ENCODE results near the gene MVB12B. TPM values are rescaled to one million over a fixed set of nuclear protein-coding genes. Genes with fewer than 3 reads are reported as not detected.

Gene MVB12B
- total RNA-seq, 4 donors from 2014 or later, result 8.5 to 13.0 (median 10.5) TPM

GRCh38 chr9:126472198-126472947 lies 145.7 kb downstream of the MVB12B start:
- no peak for TF ChIP-seq CTCF (IDR thresholded peaks at IDR 0.05; ENCODE audit: low read depth)

GRCh38 chr9:126472948-126473298 lies 146.3 kb downstream of the MVB12B start:
- no peak for TF ChIP-seq CTCF (IDR thresholded peaks at IDR 0.05; ENCODE audit: low read depth)

- no peak for TF ChIP-seq CTCF (IDR thresholded peaks at IDR 0.05; ENCODE audit: low read depth)
Measured at GRCh38 chr9:126474206-126474765, 147.7 kb downstream of the MVB12B start.

- TF ChIP-seq CTCF (IDR thresholded peaks at IDR 0.05; ENCODE audit: low read depth), result no peak
Measured at GRCh38 chr9:126474786-126475485, 148.3 kb downstream of the MVB12B start.

GRCh38 chr9:126475933-126476555 lies 149.4 kb downstream of the MVB12B start:
- TF ChIP-seq CTCF (IDR thresholded peaks at IDR 0.05; ENCODE audit: low read depth), result no peak

- no peak for TF ChIP-seq CTCF (IDR thresholded peaks at IDR 0.05; ENCODE audit: low read depth)
Measured at GRCh38 chr9:126478216-126478981, 151.8 kb downstream of the MVB12B start.
